Measurements from ENCODE around the gene PPP1R12B. TPM values are rescaled to one million over a fixed set of nuclear protein-coding genes. Genes with fewer than 3 reads are reported as not detected.
"Not testable (repeated sequence)": the region's sequence is repeated elsewhere in the genome, so short reads cannot be mapped to it uniquely, and the experiment has no call there.

PPP1R12B gene
- total and polyA plus RNA-seq, 12 donors: 16.5 to 969 (median 604) TPM

DNA sequence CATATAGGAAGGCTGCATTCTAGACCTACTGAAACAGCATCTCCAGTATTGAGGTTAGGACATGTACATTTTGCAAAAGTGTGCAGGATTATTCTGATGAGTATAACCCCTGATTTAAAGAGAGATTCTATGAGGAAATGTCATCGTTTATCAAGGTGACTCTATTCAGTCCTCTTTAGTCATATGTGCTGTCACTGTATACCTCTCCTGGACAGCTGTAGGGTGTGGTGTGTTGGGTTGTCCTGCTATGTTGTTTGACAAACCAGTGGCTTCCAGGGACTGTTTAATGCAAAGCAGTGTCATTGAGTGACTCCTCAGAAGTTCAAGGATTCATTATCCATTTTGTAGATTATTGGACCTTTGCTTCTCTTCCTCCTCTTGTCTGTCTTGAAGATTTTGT lies 209.2 kb downstream of the PPP1R12B start:
- DNase-seq; H3K27me3 ChIP-seq; intact Hi-C loops (cut with DNase I); H3K9me3 ChIP-seq; H3K4me3 ChIP-seq; ATAC-seq: not testable (repeated sequence)
- 50 to 56% methylated on average over 1 of the region's 1 CpG for WGBS, 2 donors
- H3K4me1 ChIP-seq: peaks cover 6 to 89% (median 47%) of the 10 kb centered on the region in 9 donors
- H3K36me3 ChIP-seq: peaks cover 0 to 11% (median 0%) of the 10 kb centered on the region in 9 donors
- peak overlapping the region in 4 of 10 donors; percentile 3 to 77 (median 26) for H3K27ac ChIP-seq

DNA sequence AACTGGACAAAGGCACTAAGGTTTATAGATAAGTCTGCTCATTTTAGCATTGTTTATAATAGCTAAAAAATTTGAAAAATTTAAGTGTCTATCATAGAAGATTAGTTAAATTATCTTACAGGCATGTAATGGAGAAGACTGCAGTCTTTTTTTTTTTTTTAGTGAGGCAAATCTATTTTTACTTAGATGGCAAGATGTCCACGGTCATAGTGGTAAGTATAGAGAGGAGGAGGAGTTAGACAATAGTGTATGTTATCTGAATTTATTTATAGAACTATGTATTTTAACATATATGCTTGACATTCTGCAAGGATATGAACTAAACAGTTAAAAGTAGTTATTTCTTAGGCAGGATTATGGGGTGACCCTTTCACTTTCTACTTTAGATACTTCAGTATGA lies 212.7 kb downstream of the PPP1R12B start:
- H3K4me1 ChIP-seq: peaks cover 7 to 91% (median 35%) of the 10 kb centered on the region in 9 donors
- H3K27me3 ChIP-seq: no peaks in the 10 kb centered on the region
- DNase-seq (no peak), ATAC-seq (no peak)
- H3K27ac ChIP-seq: peak overlapping the region in 2 of 10 donors; percentile 32 to 33
- WGBS, 2 donors: 32 to 48% methylated on average over 1 of the region's 1 CpG
- TF ChIP-seq, protein P1, sequence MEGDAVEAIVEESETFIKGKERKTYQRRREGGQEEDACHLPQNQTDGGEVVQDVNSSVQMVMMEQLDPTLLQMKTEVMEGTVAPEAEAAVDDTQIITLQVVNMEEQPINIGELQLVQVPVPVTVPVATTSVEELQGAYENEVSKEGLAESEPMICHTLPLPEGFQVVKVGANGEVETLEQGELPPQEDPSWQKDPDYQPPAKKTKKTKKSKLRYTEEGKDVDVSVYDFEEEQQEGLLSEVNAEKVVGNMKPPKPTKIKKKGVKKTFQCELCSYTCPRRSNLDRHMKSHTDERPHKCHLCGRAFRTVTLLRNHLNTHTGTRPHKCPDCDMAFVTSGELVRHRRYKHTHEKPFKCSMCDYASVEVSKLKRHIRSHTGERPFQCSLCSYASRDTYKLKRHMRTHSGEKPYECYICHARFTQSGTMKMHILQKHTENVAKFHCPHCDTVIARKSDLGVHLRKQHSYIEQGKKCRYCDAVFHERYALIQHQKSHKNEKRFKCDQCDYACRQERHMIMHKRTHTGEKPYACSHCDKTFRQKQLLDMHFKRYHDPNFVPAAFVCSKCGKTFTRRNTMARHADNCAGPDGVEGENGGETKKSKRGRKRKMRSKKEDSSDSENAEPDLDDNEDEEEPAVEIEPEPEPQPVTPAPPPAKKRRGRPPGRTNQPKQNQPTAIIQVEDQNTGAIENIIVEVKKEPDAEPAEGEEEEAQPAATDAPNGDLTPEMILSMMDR (IDR thresholded peaks at IDR 0.05): no peak
- H3K36me3 ChIP-seq: peaks cover 0 to 47% (median 14%) of the 10 kb centered on the region in 9 donors
- H3K9me3 ChIP-seq: no peaks in the 10 kb centered on the region
- H3K4me3 ChIP-seq: no peak overlapping the region
- intact Hi-C loops (cut with DNase I): loop anchor here in 2 of 10 donors (10.0 kb wide), 2 partner anchors 46 to 66 kb away; no protein-coding TSS in a partner anchor

DNA sequence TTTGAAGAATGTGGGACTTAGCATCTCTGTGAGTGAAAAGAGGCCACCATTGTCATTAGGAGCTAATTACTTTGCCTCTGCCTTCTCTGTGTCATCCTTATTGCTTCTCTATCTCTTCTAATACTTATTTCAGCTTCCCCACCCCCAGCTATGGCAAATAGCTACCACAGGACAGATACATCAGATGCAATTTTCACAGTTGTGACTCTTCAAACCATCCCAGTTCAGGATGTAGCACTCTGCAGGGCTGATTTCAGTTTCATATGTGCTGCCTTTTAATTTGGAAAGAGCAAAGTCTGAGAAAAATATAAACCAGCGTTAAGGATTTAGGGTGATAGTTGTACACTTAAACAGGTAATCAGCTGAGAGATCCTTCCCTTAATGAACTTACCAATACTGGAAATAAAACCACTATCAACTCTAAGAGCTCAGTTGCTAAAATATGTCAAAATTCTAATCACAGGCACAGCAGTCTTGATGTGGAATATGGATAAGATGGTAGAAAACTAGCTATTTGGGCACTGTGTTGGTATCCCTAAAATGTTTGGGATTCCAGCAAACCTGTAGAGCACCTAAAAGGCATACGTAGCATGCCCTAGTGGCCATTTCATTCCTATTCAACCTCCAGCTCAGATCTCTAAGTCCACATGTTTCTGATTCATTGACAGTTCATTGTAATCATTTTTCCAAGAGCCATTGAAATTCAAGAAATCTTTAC lies 213.4 kb downstream of the PPP1R12B start:
- Histone ChIP-seq H3K27ac (peak overlapping the region in 4 of 10 donors; percentile 13 to 33 (median 26)), H3K36me3 (peaks cover 0 to 53% (median 14%) of the 10 kb centered on the region in 9 donors), H3K4me3 (no peak overlapping the region), H3K27me3 (no peaks in the 10 kb centered on the region), H3K9me3 (no peaks in the 10 kb centered on the region), H3K4me1 (peaks cover 7 to 92% (median 35%) of the 10 kb centered on the region in 9 donors)
- TF ChIP-seq, protein P1 (IDR thresholded peaks at IDR 0.05): peak in 2 of 9 donors; percentile 6 to 7
- intact Hi-C loops (cut with DNase I): loop anchor here in 2 of 10 donors (10.0 kb wide), 2 partner anchors 47 to 67 kb away; no protein-coding TSS in a partner anchor
- 73 to 80% methylated on average over 2 of the region's 2 CpGs for WGBS, 2 donors
- ATAC-seq (no peak), DNase-seq (no peak)

DNA sequence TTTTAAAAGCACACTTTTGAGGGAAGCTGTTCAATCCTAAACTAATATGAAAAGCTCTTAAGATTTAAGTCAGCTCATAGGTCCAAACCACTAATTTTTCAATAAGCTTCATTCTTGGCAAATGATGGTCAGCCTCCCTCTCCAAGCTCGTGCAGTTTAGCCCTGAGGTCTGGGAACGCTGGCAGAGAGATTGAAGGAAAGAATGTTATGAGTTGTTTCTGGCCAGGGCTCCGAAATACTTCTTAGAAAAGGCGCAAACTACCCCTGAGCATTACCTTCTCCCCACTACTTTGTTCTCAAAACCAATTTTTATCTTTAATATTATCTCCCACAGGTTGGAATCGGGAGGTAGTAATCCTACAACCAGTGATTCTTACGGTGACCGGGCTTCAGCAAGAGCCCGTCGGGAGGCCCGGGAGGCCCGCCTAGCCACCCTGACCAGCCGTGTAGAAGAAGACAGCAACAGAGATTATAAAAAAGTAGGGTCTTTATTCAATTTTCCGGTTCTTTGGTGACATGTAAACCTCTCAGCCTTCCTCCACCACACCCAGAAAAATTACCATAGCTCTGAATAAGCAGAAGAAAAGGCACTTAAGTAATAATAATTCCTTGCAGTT lies 214.1 kb downstream of the PPP1R12B start:
- WGBS, 2 donors: 61 to 75% methylated on average over 13 of the region's 13 CpGs
- peak overlapping the region in 4 of 10 donors; percentile 21 to 38 (median 32) for H3K27ac ChIP-seq
- no peaks in the 10 kb centered on the region for H3K27me3 ChIP-seq
- DNase-seq (no peak), ATAC-seq (peak in 1 of 8 donors; percentile 16)
- H3K4me1 ChIP-seq: peaks cover 7 to 92% (median 38%) of the 10 kb centered on the region in 9 donors
- no peaks in the 10 kb centered on the region for H3K9me3 ChIP-seq
- peaks cover 0 to 59% (median 14%) of the 10 kb centered on the region in 9 donors for H3K36me3 ChIP-seq
- TF ChIP-seq, protein P1 (IDR thresholded peaks at IDR 0.05): peak in 1 of 9 donors; percentile 1
- intact Hi-C loops (cut with DNase I): loop anchor here in 2 of 10 donors (10.0 kb wide), 2 partner anchors 48 to 68 kb away; no protein-coding TSS in a partner anchor
- no peak overlapping the region for H3K4me3 ChIP-seq
